GM12878 (cell line): ENCODE data around the gene LDLRAD3. TPM values are rescaled to one million over a fixed set of nuclear protein-coding genes. Genes with fewer than 3 reads are reported as not detected.

Experiments
- ATAC-seq: fragments of 200-7000 bp; cut with Tn5 transposase; 3 replicates; pipeline ENCODE4 v1.9.1; 2020; ENCODE audit warnings: mild to moderate bottlenecking, moderate library complexity
- BruUV-seq: library from RNA; stranded (reverse); fragments of 400-500 nt; replicated peaks from 2 replicates; lab custom pipeline; 2021; lab: Mats Ljungman, UMichigan
- CTCF ChIA-PET: fragments of 300-600 bp; sonication (Branson Sonifier 250); formaldehyde crosslinking; extraction: SDS; loops from one replicate; lab custom pipeline; 2021; ENCODE audit warnings: inconsistent platforms; lab: Yijun Ruan, JAX
- POLR2A ChIA-PET: fragments of 350-600 bp; formaldehyde crosslinking; extraction: SDS; loops from one replicate; lab custom pipeline; 2021; ENCODE audit warnings: inconsistent platforms; lab: Charles Lee
- RAD21 ChIA-PET: fragments of 300-600 bp; sonication (Branson Sonifier 250); formaldehyde crosslinking; loops from one replicate; lab custom pipeline; 2023; ENCODE audit warnings: antibody characterized with exemption; ENCODE audit not compliant: unreplicated experiment; lab: Charles Lee
- SMC1A ChIA-PET: fragments of 300-600 bp; sonication (Branson Sonifier 250); formaldehyde crosslinking; loops from one replicate; lab custom pipeline; 2023; ENCODE audit not compliant: unreplicated experiment, uncharacterized antibody; lab: Charles Lee
- DNase-seq: peaks from one replicate; pipeline ENCODE4 v3.0.0-alpha.2; 2011; ENCODE audit warnings: low read depth, low spot score
- FAIRE-seq: peaks from 3 replicates; lab custom pipeline; 2011; peaks lifted over from hg19 to GRCh38; lab: Jason Lieb, UNC
- H2AFZ ChIP-seq: 2 replicates; pipeline ENCODE4 v1.6.0; 2011; ENCODE audit warnings: low read depth, low read length, control low read depth; ENCODE audit not compliant: control insufficient read depth
- H3K27ac ChIP-seq: 2 replicates; pipeline ENCODE4 v1.5.1; 2011; ENCODE audit warnings: control low read depth; ENCODE audit not compliant: control insufficient read depth, insufficient read depth
- H3K27me3 ChIP-seq, 2 experiments: replicated peaks in 1 of 2; 2 replicates each; pipeline versions ENCODE4 v1.6.0 to v1.6.1; 2011; ENCODE audit warnings: low read length in 1 of 2; ENCODE audit not compliant: control insufficient read depth in 2 of 2, insufficient read depth in 2 of 2
- H3K36me3 ChIP-seq, 2 experiments: 2 replicates each; pipeline ENCODE4 v1.5.1; 2011; ENCODE audit warnings: low read length in 1 of 2; ENCODE audit not compliant: control insufficient read depth in 2 of 2, insufficient read depth in 2 of 2
- H3K4me1 ChIP-seq: 2 replicates; pipeline ENCODE4 v1.6.1; 2011; ENCODE audit warnings: mild to moderate bottlenecking, low read length, moderate library complexity, mixed read lengths; ENCODE audit not compliant: control insufficient read depth, insufficient read depth
- H3K4me2 ChIP-seq: 2 replicates; pipeline ENCODE4 v1.6.0; 2011; ENCODE audit warnings: control low read depth; ENCODE audit not compliant: control insufficient read depth, insufficient read depth
- H3K4me3 ChIP-seq: fragments of 200-600 bp; sonication (generic); 2 replicates; pipeline ENCODE4 v1.5.1; 2016
- H3K79me2 ChIP-seq: 2 replicates; pipeline ENCODE4 v1.6.0; 2011; ENCODE audit warnings: low read length; ENCODE audit not compliant: control insufficient read depth, insufficient read depth
- H3K9ac ChIP-seq: 2 replicates; pipeline ENCODE4 v1.8.0; 2011; ENCODE audit warnings: low read length, control low read depth, mixed read lengths; ENCODE audit not compliant: control insufficient read depth, insufficient read depth
- H3K9me3 ChIP-seq: replicated peaks from 3 replicates; pipeline ENCODE4 v1.5.1; 2011; ENCODE audit warnings: mild to moderate bottlenecking, low read length; ENCODE audit not compliant: control insufficient read depth, insufficient read depth
- H4K20me1 ChIP-seq: 2 replicates; pipeline ENCODE4 v1.6.0; 2011; ENCODE audit not compliant: control insufficient read depth, insufficient read depth
- BCLAF1 ChIP-seq: fragments of 450-650 bp; IDR thresholded peaks from 2 replicates; pipeline ENCODE4 v1.6.1; 2017; ENCODE audit warnings: antibody characterized with exemption, mild to moderate bottlenecking, moderate library complexity
- BRCA1 ChIP-seq: IDR thresholded peaks from 2 replicates; pipeline ENCODE4 v1.6.1; 2011; ENCODE audit warnings: low read depth, low read length, improper control_type of control experiment
- CBFB ChIP-seq: IDR thresholded peaks from 2 replicates; pipeline ENCODE4 v1.6.1; 2016; ENCODE audit warnings: antibody characterized with exemption, low read depth
- CTCF ChIP-seq, 3 experiments: IDR thresholded peaks in 2 of 3; conservative IDR thresholded peaks in 1 of 3; 2 replicates each; pipeline ENCODE4 v1.5.1; 2011; ENCODE audit warnings: low read depth in 3 of 3, low read length in 3 of 3, mild to moderate bottlenecking in 3 of 3, control low read depth in 2 of 3, moderate library complexity in 2 of 3, inconsistent platforms in 1 of 3, mixed read lengths in 1 of 3; ENCODE audit not compliant: control insufficient read depth in 2 of 3, insufficient read depth in 1 of 3; ENCODE audit errors: extremely low read depth in 1 of 3
- EP300 ChIP-seq, 2 experiments: fragments of 150-350 bp in 1 of 2; IDR thresholded peaks; 2 replicates each; pipeline ENCODE4 v1.6.1; 2011 to 2012; ENCODE audit warnings: low read depth in 2 of 2, low read length in 2 of 2, borderline replicate concordance in 1 of 2, improper control_type of control experiment in 1 of 2, inconsistent platforms in 1 of 2; ENCODE audit not compliant: control insufficient read depth in 1 of 2
- FOXK2 ChIP-seq: fragments of 450-650 bp; IDR thresholded peaks from 2 replicates; pipeline ENCODE4 v1.6.1; 2017; ENCODE audit warnings: mild to moderate bottlenecking, moderate library complexity
- HCFC1 ChIP-seq: fragments of 150-350 bp; IDR thresholded peaks from 2 replicates; pipeline ENCODE4 v1.6.1; 2014; ENCODE audit warnings: low read length
- IRF3 ChIP-seq: fragments of 450-650 bp; IDR thresholded peaks from 2 replicates; pipeline ENCODE4 v1.6.1; 2014; ENCODE audit warnings: mild to moderate bottlenecking
- NR2C1 ChIP-seq: fragments of 450-650 bp; IDR thresholded peaks from 2 replicates; pipeline ENCODE4 v1.6.1; 2017; ENCODE audit warnings: antibody characterized with exemption, mild to moderate bottlenecking, moderate library complexity
- NR2F1 ChIP-seq: fragments of 450-650 bp; conservative IDR thresholded peaks from 2 replicates; pipeline ENCODE4 v1.6.1; 2017; ENCODE audit warnings: mild to moderate bottlenecking
- SMARCA5 ChIP-seq: fragments of 450-650 bp; IDR thresholded peaks from 2 replicates; pipeline ENCODE4 v1.6.1; 2017; ENCODE audit warnings: mild to moderate bottlenecking
- SPI1 ChIP-seq: IDR thresholded peaks from 2 replicates; pipeline ENCODE4 v1.6.1; 2011; ENCODE audit warnings: low read depth, mild to moderate bottlenecking, low read length, moderate library complexity, borderline replicate concordance; ENCODE audit not compliant: insufficient read depth
- TARDBP ChIP-seq: IDR thresholded peaks from 2 replicates; pipeline ENCODE4 v1.6.1; 2016; ENCODE audit warnings: borderline replicate concordance
- ZNF217 ChIP-seq: fragments of 450-650 bp; IDR thresholded peaks from 2 replicates; pipeline ENCODE4 v1.6.1; 2017; ENCODE audit warnings: antibody characterized with exemption, mild to moderate bottlenecking
- ZNF687 ChIP-seq: fragments of 450-650 bp; IDR thresholded peaks from 2 replicates; pipeline ENCODE4 v1.6.1; 2017; ENCODE audit warnings: mild to moderate bottlenecking, moderate library complexity
- WGBS: methylation state at CpG from one replicate; pipeline ENCODE4 v1.1.6; 2016; ENCODE audit warnings: low lambda C conversion rate; ENCODE audit not compliant: insufficient replicate concordance, insufficient coverage; ENCODE audit errors: missing lambda C conversion rate; 5-methylcytosine and 5-hydroxymethylcytosine counted together
- in situ Hi-C: fragments of 300-500 bp; cut with MboI; formaldehyde crosslinking; loops from 9 replicates; pipeline ENCODE4 v1.14.3; 2018; ENCODE audit warnings: mixed read lengths
- intact Hi-C: fragments of 100-400 bp; cut with micrococcal nuclease; formaldehyde crosslinking; loops from one replicate; pipeline ENCODE4 v1.14.2; 2022; ENCODE audit not compliant: unreplicated experiment
- polyA plus RNA-seq, 11 experiments: library from polyadenylated mRNA; depleted of rRNA in 4 of 11; unstranded in 6 of 11; stranded (reverse) in 5 of 11; fragments of >200 nt; fragmentation: Nextera tagmentation in 4 of 11; fragmentation: Illumina TruSeq in 1 of 11; extraction: Ambion mirVana in 4 of 11; extraction: Trizol in 1 of 11; gene quantifications; 1 replicate in 1 of 11; 2 replicates in 10 of 11; pipeline versions ENCODE4 v1.2.1 to v1.2.3, GENCODE V29; 2011 to 2016; ENCODE audit warnings: inconsistent platforms in 2 of 11, missing spikeins in 2 of 11, low read depth in 1 of 11
- total RNA-seq, 4 experiments: library from RNA; depleted of rRNA in 3 of 4; stranded (reverse); fragments of >200 nt in 3 of 4; fragmentation: Illumina TruSeq in 1 of 4; extraction: Trizol in 1 of 4; gene quantifications; 2 replicates each; pipeline versions ENCODE4 v1.2.1 to v1.2.3, GENCODE V29; 2013 to 2021

LDLRAD3 gene
- total and polyA plus RNA-seq, 10 of the 15 experiments (the other 5 are each of a cell fraction or from before 2014, with no cell fraction given) = 2.5 to 17.2 (median 10.7) TPM

GRCh38 chr11:35924811-35925210 lies 19.1 kb upstream of the LDLRAD3 start:
- Histone ChIP-seq H3K9me3 (no peaks in the 10 kb centered on the region), H3K4me2 (no peak overlapping the region), H3K9ac (no peak overlapping the region), H2AFZ (no peak overlapping the region), H3K27me3 (no peaks in the 10 kb centered on the region), H3K4me1 (no peaks in the 10 kb centered on the region), H3K4me3 (no peak overlapping the region), H3K27ac (no peak overlapping the region), H3K79me2 (no peaks in the 10 kb centered on the region), H4K20me1 (no peaks in the 10 kb centered on the region), H3K36me3 (no peaks in the 10 kb centered on the region)
- intact Hi-C loops (no loop called here), in situ Hi-C loops (no loop called here)
- no peak for DNase-seq
- ChIA-PET CTCF (interaction anchor here (1.1 to 1.5 kb wide), 2 partner anchors 20 to 102 kb away, joined by 3 to 4 read pairs; no protein-coding TSS in a partner anchor), SMC1A (interaction anchor here (0.7 to 1.6 kb wide), 3 partner anchors 13 to 211 kb away, joined by 3 to 4 read pairs (median 3); no protein-coding TSS in a partner anchor), POLR2A (no interaction called here), RAD21 (no interaction called here)
- ATAC-seq = no peak
- no TSS peak for BruUV-seq
- WGBS = 96% methylated on average over 1 of the region's 1 CpG
- no peak for FAIRE-seq
- TF ChIP-seq ZNF217 (no peak), NR2F1 (no peak), ZNF687 (no peak), IRF3 (no peak), TARDBP (no peak), NR2C1 (no peak), FOXK2 (no peak), BCLAF1 (no peak), SPI1 (no peak), SMARCA5 (no peak), CBFB (no peak), EP300 (IDR thresholded peaks at IDR 0.05; ENCODE audit: borderline replicate concordance in 1 of 2, control insufficient read depth in 1 of 2, low read depth in 2 of 2, low read length in 2 of 2) (no peak), BRCA1 (no peak), HCFC1 (no peak), CTCF (IDR thresholded peaks at IDR 0.05 in 2 of 3, conservative IDR thresholded peaks at IDR 0.05 in 1 of 3; ENCODE audit: control insufficient read depth in 2 of 3, extremely low read depth in 1 of 3, insufficient read depth in 1 of 3, low read depth in 3 of 3, low read length in 3 of 3) (no peak)
